Endothelial cell of umbilical vein (primary cell): ENCODE data around the gene THSD7B.

Experiments
- JUN ChIP-seq: IDR thresholded peaks from 2 replicates; pipeline ENCODE4 v1.6.1; 2011; ENCODE audit warnings: borderline replicate concordance, low read depth; ENCODE audit not compliant: insufficient read length, insufficient read depth
- POLR2AphosphoS5 ChIP-seq: IDR thresholded peaks from 2 replicates; pipeline ENCODE4 v1.6.1; 2012; ENCODE audit warnings: low read depth, mild to moderate bottlenecking, control low read depth, low read length, moderate library complexity; ENCODE audit not compliant: insufficient read depth
- TF ChIP-seq, protein P1 (sequence below), 2 donors: IDR thresholded peaks; 1 replicate in 1 of 2; 2 replicates in 1 of 2; pipeline ENCODE4 v1.5.1; 2011; ENCODE audit warnings: low read length in 2 of 2, mild to moderate bottlenecking in 2 of 2, moderate library complexity in 2 of 2, control low read depth in 1 of 2, inconsistent platforms in 1 of 2, low read depth in 1 of 2; ENCODE audit not compliant: insufficient read depth in 1 of 2; ENCODE audit errors: extremely low read depth in 1 of 2

DNA sequence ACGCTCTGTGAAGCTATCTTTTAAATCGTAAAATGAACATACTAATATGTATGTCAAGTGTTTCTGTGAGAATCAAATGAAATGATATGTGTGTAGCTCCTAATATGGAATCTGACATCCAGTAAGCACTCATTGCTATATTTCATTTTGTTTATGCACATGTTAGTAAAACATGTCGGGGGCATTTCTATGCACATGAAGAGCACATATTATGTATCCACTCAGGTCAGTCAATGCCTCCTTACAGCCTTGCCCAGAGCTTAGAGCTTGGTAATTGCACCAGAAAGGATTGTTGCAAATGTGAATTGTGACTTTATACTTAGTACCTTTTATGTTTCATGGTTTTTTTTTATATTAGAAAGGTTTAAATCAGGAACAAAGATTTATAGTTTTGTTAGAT is 735.3 kb downstream of the THSD7B start:
- TF ChIP-seq JUN (no peak), POLR2AphosphoS5 (no peak)
- TF ChIP-seq, protein P1, sequence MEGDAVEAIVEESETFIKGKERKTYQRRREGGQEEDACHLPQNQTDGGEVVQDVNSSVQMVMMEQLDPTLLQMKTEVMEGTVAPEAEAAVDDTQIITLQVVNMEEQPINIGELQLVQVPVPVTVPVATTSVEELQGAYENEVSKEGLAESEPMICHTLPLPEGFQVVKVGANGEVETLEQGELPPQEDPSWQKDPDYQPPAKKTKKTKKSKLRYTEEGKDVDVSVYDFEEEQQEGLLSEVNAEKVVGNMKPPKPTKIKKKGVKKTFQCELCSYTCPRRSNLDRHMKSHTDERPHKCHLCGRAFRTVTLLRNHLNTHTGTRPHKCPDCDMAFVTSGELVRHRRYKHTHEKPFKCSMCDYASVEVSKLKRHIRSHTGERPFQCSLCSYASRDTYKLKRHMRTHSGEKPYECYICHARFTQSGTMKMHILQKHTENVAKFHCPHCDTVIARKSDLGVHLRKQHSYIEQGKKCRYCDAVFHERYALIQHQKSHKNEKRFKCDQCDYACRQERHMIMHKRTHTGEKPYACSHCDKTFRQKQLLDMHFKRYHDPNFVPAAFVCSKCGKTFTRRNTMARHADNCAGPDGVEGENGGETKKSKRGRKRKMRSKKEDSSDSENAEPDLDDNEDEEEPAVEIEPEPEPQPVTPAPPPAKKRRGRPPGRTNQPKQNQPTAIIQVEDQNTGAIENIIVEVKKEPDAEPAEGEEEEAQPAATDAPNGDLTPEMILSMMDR (IDR thresholded peaks at IDR 0.05; ENCODE audit: extremely low read depth in 1 of 2, insufficient read depth in 1 of 2, low read depth in 1 of 2, low read length in 2 of 2), result no peak
